ENCODE results near the gene C21orf58.

DNA sequence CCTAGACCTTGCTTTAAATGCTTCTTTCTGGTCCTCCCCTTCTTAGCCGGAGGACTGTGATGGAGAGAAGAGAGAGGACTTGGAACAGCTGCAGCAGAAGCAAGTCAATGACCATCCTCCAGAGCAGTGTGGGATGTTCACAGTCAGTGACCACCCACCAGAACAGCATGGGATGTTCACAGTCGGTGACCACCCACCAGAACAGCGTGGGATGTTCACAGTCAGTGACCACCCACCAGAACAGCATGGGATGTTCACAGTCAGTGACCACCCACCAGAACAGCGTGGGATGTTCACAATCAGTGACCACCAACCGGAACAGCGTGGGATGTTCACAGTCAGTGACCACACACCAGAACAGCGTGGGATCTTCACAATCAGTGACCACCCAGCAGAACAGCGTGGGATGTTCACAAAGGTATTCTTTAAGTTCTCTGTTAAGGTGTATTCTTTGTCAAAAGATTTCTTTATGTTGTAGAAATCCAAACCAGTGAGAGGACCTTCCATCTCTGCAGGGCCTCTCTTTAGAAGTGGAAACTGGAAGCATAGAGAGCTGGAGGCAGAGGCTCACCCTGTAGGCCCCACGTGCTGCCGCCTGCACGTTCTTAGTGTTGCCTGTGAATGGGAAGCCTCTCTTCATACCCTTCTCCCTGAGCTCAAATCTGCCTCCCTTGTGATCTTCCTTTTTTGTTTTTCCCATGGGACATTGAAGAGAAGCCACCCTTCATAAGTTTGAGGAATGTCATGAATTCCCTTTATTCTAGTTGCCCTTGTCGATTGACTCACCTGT, 10.9 kb upstream of the C21orf58 start:
- TF ChIP-seq, protein P1, sequence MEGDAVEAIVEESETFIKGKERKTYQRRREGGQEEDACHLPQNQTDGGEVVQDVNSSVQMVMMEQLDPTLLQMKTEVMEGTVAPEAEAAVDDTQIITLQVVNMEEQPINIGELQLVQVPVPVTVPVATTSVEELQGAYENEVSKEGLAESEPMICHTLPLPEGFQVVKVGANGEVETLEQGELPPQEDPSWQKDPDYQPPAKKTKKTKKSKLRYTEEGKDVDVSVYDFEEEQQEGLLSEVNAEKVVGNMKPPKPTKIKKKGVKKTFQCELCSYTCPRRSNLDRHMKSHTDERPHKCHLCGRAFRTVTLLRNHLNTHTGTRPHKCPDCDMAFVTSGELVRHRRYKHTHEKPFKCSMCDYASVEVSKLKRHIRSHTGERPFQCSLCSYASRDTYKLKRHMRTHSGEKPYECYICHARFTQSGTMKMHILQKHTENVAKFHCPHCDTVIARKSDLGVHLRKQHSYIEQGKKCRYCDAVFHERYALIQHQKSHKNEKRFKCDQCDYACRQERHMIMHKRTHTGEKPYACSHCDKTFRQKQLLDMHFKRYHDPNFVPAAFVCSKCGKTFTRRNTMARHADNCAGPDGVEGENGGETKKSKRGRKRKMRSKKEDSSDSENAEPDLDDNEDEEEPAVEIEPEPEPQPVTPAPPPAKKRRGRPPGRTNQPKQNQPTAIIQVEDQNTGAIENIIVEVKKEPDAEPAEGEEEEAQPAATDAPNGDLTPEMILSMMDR (IDR thresholded peaks at IDR 0.05) = no peak
- no peak for TF ChIP-seq POLR2A (IDR thresholded peaks at IDR 0.05)
